Stimulated activated effector memory CD8-positive, alpha-beta T cell treated with anti-CD3 and anti-CD28 coated beads, Interleukin-12 subunit alpha, Interleukin-12 subunit beta, amount 100 ng/mL, for 72 hours (primary cell): ENCODE data around the gene ZBTB43.
"Not testable (repeated sequence)": the region's sequence is repeated elsewhere in the genome, so short reads cannot be mapped to it uniquely, and the experiment has no call there.

ENCODE experiments used
- ATAC-seq: fragments of 150-1000 bp; cut with Tn5 transposase; 2 replicates; pipeline ENCODE4 v1.10.0; 2021
- DNase-seq, 2 donors: peaks; one replicate each; pipeline ENCODE4 v3.0.0; 2021 to 2022; ENCODE audit warnings: low spot score in 2 of 2
- H3K27ac Mint-ChIP-seq: one replicate; pipeline ENCODE4 v1.8.0; 2022; ENCODE audit warnings: mild to moderate bottlenecking, mixed read lengths
- H3K36me3 Mint-ChIP-seq: one replicate; pipeline ENCODE4 v1.8.0; 2022; ENCODE audit warnings: mild to moderate bottlenecking, mixed read lengths
- H3K4me1 Mint-ChIP-seq: one replicate; pipeline ENCODE4 v1.8.0; 2022; ENCODE audit warnings: mixed read lengths
- H3K4me3 Mint-ChIP-seq: one replicate; pipeline ENCODE4 v1.8.0; 2022; ENCODE audit warnings: mild to moderate bottlenecking, mixed read lengths
- H3K9me3 Mint-ChIP-seq: one replicate; pipeline ENCODE4 v1.8.0; 2022; ENCODE audit warnings: mixed read lengths

The ZBTB43 gene

DNA sequence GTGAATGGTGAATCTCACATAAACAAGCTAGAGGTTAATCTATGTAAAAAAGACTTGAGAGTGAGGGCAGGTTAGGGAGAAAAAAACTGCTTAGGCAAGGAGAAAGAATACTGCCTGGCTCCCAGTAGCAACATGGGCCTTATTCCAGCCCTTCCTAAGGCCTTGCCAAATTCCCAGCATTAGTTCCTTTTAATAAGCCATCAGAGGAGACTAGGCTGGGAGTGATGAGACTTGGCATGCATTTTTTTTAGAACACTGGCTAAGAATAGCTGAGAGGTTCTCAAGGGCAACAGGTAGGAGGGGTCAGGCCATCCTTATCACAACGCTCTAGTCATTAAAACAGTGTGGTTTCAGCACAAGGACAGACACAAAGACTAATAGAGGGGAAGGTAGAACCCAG is 20.9 kb upstream of the ZBTB43 start:
- Mint-ChIP-seq H3K27ac (no peak overlapping the region), H3K36me3 (no peaks in the 10 kb centered on the region), H3K9me3 (no peaks in the 10 kb centered on the region), H3K4me1 (peaks cover 5% of the 10 kb centered on the region), H3K4me3 (no peak overlapping the region)
- DNase-seq = no peak
- no peak for ATAC-seq

DNA sequence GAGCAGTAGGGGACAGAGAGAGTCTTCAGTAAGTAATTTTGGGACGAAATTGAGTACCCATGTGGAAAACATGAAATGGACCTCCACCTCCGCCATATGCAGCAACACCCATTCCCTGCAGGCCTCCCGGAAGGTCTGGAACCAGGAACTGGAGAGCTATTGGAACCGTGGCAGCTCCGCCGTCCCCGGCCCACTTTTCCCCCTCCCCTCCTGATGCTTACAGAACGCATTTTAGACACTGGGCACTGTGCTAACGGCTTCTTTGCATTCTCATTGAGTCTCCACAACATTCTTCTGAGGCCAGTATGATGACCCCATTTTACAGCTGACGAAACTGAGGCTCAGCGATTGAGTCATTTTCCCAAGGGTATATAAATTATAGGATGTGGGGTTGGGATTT is 20.4 kb upstream of the ZBTB43 start:
- Mint-ChIP-seq H3K4me3 (no peak overlapping the region), H3K4me1 (peaks cover 7% of the 10 kb centered on the region), H3K27ac (no peak overlapping the region), H3K9me3 (no peaks in the 10 kb centered on the region), H3K36me3 (no peaks in the 10 kb centered on the region)
- DNase-seq (no peak), ATAC-seq (no peak)

GRCh38 chr9:126784841-126785240 is 20.0 kb upstream of the ZBTB43 start:
- H3K4me3 Mint-ChIP-seq, H3K9me3 Mint-ChIP-seq, H3K36me3 Mint-ChIP-seq, H3K27ac Mint-ChIP-seq, DNase-seq, ATAC-seq, H3K4me1 Mint-ChIP-seq: not testable (repeated sequence)

- ATAC-seq (no peak), DNase-seq (no peak)
- Mint-ChIP-seq H3K4me3 (no peak overlapping the region), H3K27ac (no peak overlapping the region), H3K4me1 (peaks cover 7% of the 10 kb centered on the region), H3K36me3 (no peaks in the 10 kb centered on the region), H3K9me3 (no peaks in the 10 kb centered on the region)
Observed at GRCh38 chr9:126788046-126788445, 16.8 kb upstream of the ZBTB43 start.

DNA sequence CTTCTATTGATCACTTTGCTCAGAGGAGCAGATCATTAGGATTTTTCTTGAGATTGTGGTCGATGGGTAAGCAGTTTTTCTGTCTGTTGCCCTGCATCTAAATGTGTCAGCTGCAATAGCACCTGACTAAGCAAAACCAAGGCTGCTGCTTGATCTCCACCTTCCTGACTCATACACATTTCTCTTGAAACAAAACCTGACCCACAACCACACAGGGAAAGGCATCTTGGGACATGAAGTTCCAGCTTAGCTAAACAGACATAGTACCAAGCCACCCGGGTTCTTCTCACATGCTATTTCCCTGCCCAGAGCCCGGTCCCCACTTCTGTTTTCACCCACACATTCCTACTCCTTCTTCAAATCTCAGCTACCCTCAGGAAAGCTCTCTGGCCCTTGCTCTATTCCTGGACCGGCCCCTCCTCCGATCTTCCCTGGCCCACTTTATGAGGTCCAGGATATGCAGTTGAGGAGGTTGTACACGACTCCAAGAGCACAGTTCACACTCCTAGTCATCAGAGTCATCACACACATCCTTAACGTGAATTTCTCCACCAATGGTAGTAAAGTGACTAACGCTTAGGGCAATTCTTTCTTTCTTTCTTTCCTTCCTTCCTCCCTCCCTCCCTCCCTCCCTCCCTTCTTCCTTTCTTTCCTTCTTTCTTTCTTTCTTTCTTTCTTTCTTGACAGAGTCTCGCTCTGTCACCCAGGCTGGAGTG is 16.0 kb upstream of the ZBTB43 start:
- Mint-ChIP-seq H3K4me3 (no peak overlapping the region), H3K4me1 (peaks cover 7% of the 10 kb centered on the region), H3K27ac (no peak overlapping the region), H3K9me3 (no peaks in the 10 kb centered on the region), H3K36me3 (no peaks in the 10 kb centered on the region)
- no peak for DNase-seq
- ATAC-seq = peak; percentile 93

GRCh38 chr9:126790561-126790960 is 14.3 kb upstream of the ZBTB43 start:
- no peak for DNase-seq
- peaks cover 7% of the 10 kb centered on the region for H3K4me1 Mint-ChIP-seq
- ATAC-seq = no peak
- no peaks in the 10 kb centered on the region for H3K9me3 Mint-ChIP-seq
- no peak overlapping the region for H3K27ac Mint-ChIP-seq
- no peaks in the 10 kb centered on the region for H3K36me3 Mint-ChIP-seq
- no peak overlapping the region for H3K4me3 Mint-ChIP-seq

- Mint-ChIP-seq H3K9me3 (no peaks in the 10 kb centered on the region), H3K4me1 (peaks cover 7% of the 10 kb centered on the region), H3K4me3 (no peak overlapping the region), H3K36me3 (no peaks in the 10 kb centered on the region), H3K27ac (no peak overlapping the region)
- no peak for DNase-seq
- ATAC-seq = no peak
Observed at GRCh38 chr9:126791406-126792230, 13.2 kb upstream of the ZBTB43 start.

GRCh38 chr9:126793686-126794417 is 11.0 kb upstream of the ZBTB43 start:
- peaks cover 3% of the 10 kb centered on the region for H3K4me1 Mint-ChIP-seq
- H3K36me3 Mint-ChIP-seq = no peaks in the 10 kb centered on the region
- ATAC-seq = no peak
- H3K9me3 Mint-ChIP-seq = no peaks in the 10 kb centered on the region
- DNase-seq = no peak
- no peak overlapping the region for H3K4me3 Mint-ChIP-seq
- no peak overlapping the region for H3K27ac Mint-ChIP-seq

DNA sequence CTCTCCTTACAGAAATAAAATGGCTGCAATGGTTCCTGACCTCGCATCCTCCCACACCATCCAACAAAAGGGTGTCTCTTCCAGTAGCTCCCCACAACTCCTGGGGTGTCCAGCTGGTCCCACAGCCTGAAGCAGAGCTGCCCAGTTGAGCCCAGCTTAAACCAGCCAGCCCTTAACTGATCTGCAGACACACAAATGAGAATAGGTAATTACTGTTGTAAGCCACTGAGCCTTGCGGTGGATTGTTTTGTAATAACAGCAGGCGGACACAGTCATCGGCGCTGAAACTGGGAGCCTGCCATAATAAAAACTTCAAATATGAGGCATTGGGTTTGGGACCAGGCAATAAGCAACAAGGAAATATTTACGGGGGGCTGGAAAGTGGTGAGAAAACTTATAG is 10.4 kb upstream of the ZBTB43 start:
- no peaks in the 10 kb centered on the region for H3K9me3 Mint-ChIP-seq
- no peaks in the 10 kb centered on the region for H3K36me3 Mint-ChIP-seq
- H3K4me1 Mint-ChIP-seq = no peaks in the 10 kb centered on the region
- ATAC-seq (no peak), DNase-seq (no peak)
- H3K27ac Mint-ChIP-seq = no peak overlapping the region
- H3K4me3 Mint-ChIP-seq = no peak overlapping the region

DNA sequence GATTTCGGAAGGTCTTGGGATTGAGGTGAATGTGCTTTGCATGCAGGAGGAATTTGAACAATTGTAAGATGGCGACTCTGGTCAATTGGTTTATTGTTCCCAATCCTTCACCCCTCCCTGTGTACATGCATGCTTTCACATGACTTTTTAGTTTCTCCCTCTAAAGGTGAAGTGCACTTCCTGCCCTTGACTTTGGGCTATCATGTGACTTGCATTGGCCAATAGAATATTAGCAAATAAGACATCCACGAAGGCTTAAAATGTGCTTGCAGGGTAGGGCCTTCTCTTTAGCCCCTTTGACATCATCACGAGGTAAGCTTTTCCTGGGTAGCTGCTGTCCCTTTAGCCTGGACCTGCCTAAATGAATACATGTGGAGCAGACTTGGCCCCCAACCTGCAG is 8.1 kb upstream of the ZBTB43 start:
- Mint-ChIP-seq H3K36me3 (no peaks in the 10 kb centered on the region), H3K27ac (no peak overlapping the region), H3K4me1 (no peaks in the 10 kb centered on the region), H3K4me3 (no peak overlapping the region), H3K9me3 (no peaks in the 10 kb centered on the region)
- ATAC-seq = no peak
- no peak for DNase-seq

DNA sequence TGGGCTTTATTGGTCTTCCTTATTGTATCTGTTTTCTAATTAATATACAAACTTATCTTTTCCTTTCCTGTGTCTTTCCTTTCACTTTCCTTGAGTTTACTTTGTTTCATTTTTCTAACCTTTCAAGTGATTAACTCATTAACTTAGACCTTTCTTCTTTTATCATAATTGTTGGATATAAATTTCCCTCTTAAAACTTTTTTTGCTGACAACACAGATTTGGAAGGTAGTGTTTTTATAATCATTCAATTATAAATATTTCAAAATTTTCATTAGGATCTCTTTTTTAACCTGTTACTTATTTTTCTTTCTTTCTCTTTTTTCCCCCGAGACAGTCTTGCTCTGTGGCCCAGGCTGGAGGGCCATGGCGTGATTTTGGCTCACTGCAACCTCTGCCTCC is 6.9 kb upstream of the ZBTB43 start:
- Mint-ChIP-seq H3K4me3 (no peak overlapping the region), H3K27ac (no peak overlapping the region), H3K36me3 (no peaks in the 10 kb centered on the region), H3K9me3 (no peaks in the 10 kb centered on the region), H3K4me1 (no peaks in the 10 kb centered on the region)
- no peak for DNase-seq
- no peak for ATAC-seq

DNA sequence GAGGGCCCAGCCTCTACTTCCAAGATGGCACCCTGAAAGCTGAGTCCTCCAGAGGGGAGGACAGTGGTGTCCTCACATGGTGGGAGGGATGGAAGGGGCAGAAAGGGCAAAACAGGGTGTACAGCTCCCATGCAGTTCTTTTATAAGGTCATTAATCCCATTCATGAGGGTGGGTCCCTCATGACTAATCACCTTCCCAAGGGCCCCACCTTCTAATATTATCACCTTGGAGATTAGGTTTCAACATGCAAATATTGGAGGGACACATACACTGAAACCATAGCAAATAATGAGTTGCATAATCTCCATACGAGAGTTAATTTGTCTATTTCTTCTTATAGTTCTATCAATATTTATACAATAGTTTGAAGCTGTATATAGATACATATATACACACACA is 5.8 kb upstream of the ZBTB43 start:
- Mint-ChIP-seq H3K4me3 (no peak overlapping the region), H3K36me3 (peaks cover 4% of the 10 kb centered on the region), H3K4me1 (peaks cover 2% of the 10 kb centered on the region), H3K27ac (no peak overlapping the region), H3K9me3 (no peaks in the 10 kb centered on the region)
- ATAC-seq (no peak), DNase-seq (no peak)

- DNase-seq = no peak
- H3K27ac Mint-ChIP-seq = no peak overlapping the region
- H3K4me3 Mint-ChIP-seq = no peak overlapping the region
- H3K36me3 Mint-ChIP-seq = peaks cover 33% of the 10 kb centered on the region
- no peak for ATAC-seq
- peaks cover 33% of the 10 kb centered on the region for H3K4me1 Mint-ChIP-seq
- H3K9me3 Mint-ChIP-seq = peaks cover 2% of the 10 kb centered on the region
Observed at GRCh38 chr9:126802318-126803059, 2.4 kb upstream of the ZBTB43 start.

- no peak for DNase-seq
- Mint-ChIP-seq H3K27ac (peak overlapping the region; percentile 98), H3K36me3 (peaks cover 50% of the 10 kb centered on the region), H3K9me3 (peaks cover 2% of the 10 kb centered on the region), H3K4me1 (peaks cover 33% of the 10 kb centered on the region), H3K4me3 (peak overlapping the region; percentile 90)
- ATAC-seq = no peak
Observed at GRCh38 chr9:126804198-126804695, 593 bp upstream of the ZBTB43 start.
